IMR-90 (cell line): ENCODE measurements around the gene SNX25. TPM values are rescaled to one million over a fixed set of nuclear protein-coding genes. Genes with fewer than 3 reads are reported as not detected.

ENCODE experiments used
- ATAC-seq: fragments of 200-7000 bp; cut with Tn5 transposase; 2 replicates; pipeline ENCODE4 v1.9.1; 2020; ENCODE audit warnings: low read depth, mild to moderate bottlenecking, moderate library complexity
- BruUV-seq: library from RNA; stranded (reverse); fragments of 400-500 nt; replicated peaks from 2 replicates; lab custom pipeline; 2021; lab: Mats Ljungman, UMichigan
- CTCF ChIA-PET: fragments of 300-600 bp; formaldehyde crosslinking; extraction: SDS; loops from one replicate; lab custom pipeline; 2021; ENCODE audit warnings: antibody characterized with exemption; lab: Yijun Ruan, JAX
- POLR2A ChIA-PET: fragments of 300-600 bp; sonication (Branson Sonifier 250); formaldehyde crosslinking; loops from one replicate; lab custom pipeline; 2022; ENCODE audit warnings: antibody characterized with exemption; ENCODE audit not compliant: unreplicated experiment; lab: Charles Lee
- DNase-seq: peaks from one replicate; pipeline ENCODE4 v3.0.0; 2013
- H2AFZ ChIP-seq: replicated peaks from 2 replicates; pipeline ENCODE3; 2013; ENCODE audit warnings: low read length, mild to moderate bottlenecking; ENCODE audit not compliant: poor library complexity
- H2AK5ac ChIP-seq: 2 replicates; pipeline ENCODE4 v1.6.1; 2013; ENCODE audit warnings: low read depth, low read length, inconsistent platforms
- H2AK9ac ChIP-seq: replicated peaks from 2 replicates; pipeline ENCODE3; 2013; ENCODE audit warnings: mild to moderate bottlenecking, low read depth, low read length, moderate library complexity; ENCODE audit not compliant: poor library complexity
- H2BK120ac ChIP-seq: 2 replicates; pipeline ENCODE4 v1.6.1; 2013; ENCODE audit warnings: low read depth, low read length, inconsistent platforms
- H2BK15ac ChIP-seq: 3 replicates; pipeline ENCODE4 v1.6.1; 2013; ENCODE audit warnings: low read depth, low read length, inconsistent platforms
- H2BK20ac ChIP-seq: 2 replicates; pipeline ENCODE4 v1.6.1; 2013; ENCODE audit warnings: low read depth, mild to moderate bottlenecking, inconsistent platforms, low read length, moderate library complexity
- H2BK5ac ChIP-seq: 2 replicates; pipeline ENCODE4 v1.6.1; 2013; ENCODE audit warnings: mild to moderate bottlenecking, low read depth, low read length, inconsistent platforms; ENCODE audit not compliant: poor library complexity, severe bottlenecking
- H3K14ac ChIP-seq: replicated peaks from 2 replicates; pipeline ENCODE4 v1.6.1; 2013; ENCODE audit warnings: low read depth, low read length, inconsistent platforms
- H3K18ac ChIP-seq: 2 replicates; pipeline ENCODE4 v1.6.1; 2013; ENCODE audit warnings: low read depth, low read length, control low read depth
- H3K23ac ChIP-seq: 2 replicates; pipeline ENCODE4 v1.6.1; 2013; ENCODE audit warnings: low read depth, low read length, inconsistent platforms
- H3K27ac ChIP-seq: 2 replicates; pipeline ENCODE4 v1.5.1; 2013; ENCODE audit warnings: mild to moderate bottlenecking, control low read depth, low read length; ENCODE audit not compliant: insufficient read depth
- H3K27me3 ChIP-seq: 2 replicates; pipeline ENCODE4 v1.6.1; 2013; ENCODE audit warnings: low read length; ENCODE audit not compliant: control insufficient read depth, insufficient read depth
- H3K36me3 ChIP-seq: 2 replicates; pipeline ENCODE4 v1.6.1; 2013; ENCODE audit warnings: low read length, mixed read lengths; ENCODE audit not compliant: control insufficient read depth, insufficient read depth
- H3K4ac ChIP-seq: 2 replicates; pipeline ENCODE4 v1.6.1; 2013; ENCODE audit warnings: low read depth, low read length, inconsistent platforms
- H3K4me1 ChIP-seq: 2 replicates; pipeline ENCODE4 v1.6.1; 2013; ENCODE audit warnings: low read length, mixed read lengths; ENCODE audit not compliant: control insufficient read depth, insufficient read depth
- H3K4me2 ChIP-seq: 2 replicates; pipeline ENCODE4 v1.6.1; 2013; ENCODE audit warnings: low read depth, mild to moderate bottlenecking, control low read depth, low read length, moderate library complexity
- H3K4me3 ChIP-seq: 2 replicates; pipeline ENCODE4 v1.5.1; 2013; ENCODE audit warnings: low read depth, mild to moderate bottlenecking, control low read depth, low read length, moderate library complexity; ENCODE audit not compliant: insufficient read depth
- H3K56ac ChIP-seq: 2 replicates; pipeline ENCODE4 v1.6.1; 2013; ENCODE audit warnings: low read length, inconsistent platforms; ENCODE audit not compliant: insufficient read depth; ENCODE audit errors: extremely low read depth
- H3K79me1 ChIP-seq, 2 experiments: 2 replicates each; pipeline ENCODE4 v1.6.1; 2013; ENCODE audit warnings: low read length in 2 of 2, inconsistent platforms in 1 of 2, low read depth in 1 of 2
- H3K9ac ChIP-seq: 2 replicates; pipeline ENCODE4 v1.6.1; 2013; ENCODE audit warnings: low read depth, low read length, control low read depth
- H3K9me1 ChIP-seq: 2 replicates; pipeline ENCODE4 v1.6.1; 2013; ENCODE audit warnings: low read length, inconsistent platforms; ENCODE audit not compliant: insufficient read depth
- H3K9me3 ChIP-seq: 2 replicates; pipeline ENCODE4 v1.6.1; 2013; ENCODE audit warnings: low read length; ENCODE audit not compliant: control insufficient read depth, insufficient read depth
- H4K20me1 ChIP-seq: 2 replicates; pipeline ENCODE4 v1.6.1; 2013; ENCODE audit warnings: low read length, inconsistent platforms; ENCODE audit not compliant: insufficient read depth
- H4K5ac ChIP-seq: 2 replicates; pipeline ENCODE4 v1.6.1; 2013; ENCODE audit warnings: mild to moderate bottlenecking, low read depth, low read length, control low read depth
- H4K8ac ChIP-seq, 2 experiments: 2 replicates each; pipeline ENCODE4 v1.6.1; 2013; ENCODE audit warnings: low read depth in 2 of 2, low read length in 2 of 2, control low read depth in 1 of 2, inconsistent platforms in 1 of 2
- H4K91ac ChIP-seq: 2 replicates; pipeline ENCODE4 v1.6.1; 2013; ENCODE audit warnings: low read depth, low read length, inconsistent platforms; ENCODE audit not compliant: insufficient read depth
- BHLHE40 ChIP-seq: fragments of 150-350 bp; IDR thresholded peaks from 2 replicates; pipeline ENCODE4 v1.6.1; 2016; ENCODE audit warnings: mild to moderate bottlenecking, low read depth, low read length
- CEBPB ChIP-seq: IDR thresholded peaks from 2 replicates; pipeline ENCODE4 v1.6.1; 2012; ENCODE audit warnings: low read depth, low read length, improper control_type of control experiment
- CHD1 ChIP-seq: IDR thresholded peaks from 2 replicates; pipeline ENCODE4 v1.6.1; 2012; ENCODE audit warnings: low read depth, low read length, improper control_type of control experiment
- ELK1 ChIP-seq: fragments of 150-350 bp; IDR thresholded peaks from 2 replicates; pipeline ENCODE4 v1.6.1; 2016; ENCODE audit warnings: low read depth, mild to moderate bottlenecking, low read length, moderate library complexity, borderline replicate concordance
- FOS ChIP-seq: fragments of 150-350 bp; IDR thresholded peaks from 2 replicates; pipeline ENCODE4 v1.6.1; 2016; ENCODE audit warnings: low read depth, low read length
- MAFK ChIP-seq: IDR thresholded peaks from 2 replicates; pipeline ENCODE4 v1.6.1; 2012; ENCODE audit warnings: low read depth, low read length, improper control_type of control experiment
- RAD21 ChIP-seq: IDR thresholded peaks from 2 replicates; pipeline ENCODE4 v1.6.1; 2012; ENCODE audit warnings: low read length, improper control_type of control experiment
- RFX5 ChIP-seq: IDR thresholded peaks from 2 replicates; pipeline ENCODE4 v1.8.0; 2012; ENCODE audit warnings: low read depth, mild to moderate bottlenecking, low read length, moderate library complexity
- WGBS, 2 experiments: methylation state at CpG; one replicate each; pipeline versions ENCODE4 v1.1.5 to v1.1.7; 2013; ENCODE audit warnings: missing lambda C conversion rate in 2 of 2; ENCODE audit not compliant: insufficient read length in 1 of 2; ENCODE audit errors: extremely low coverage in 2 of 2; 5-methylcytosine and 5-hydroxymethylcytosine counted together
- dilution Hi-C: fragments of 300-500 bp; cut with HindIII; formaldehyde crosslinking; loops from one replicate; pipeline ENCODE4 v1.14.3; 2018; ENCODE audit warnings: low sequenced_read_pairs; ENCODE audit not compliant: unreplicated experiment
- in situ Hi-C: fragments of 300-500 bp; cut with MboI; formaldehyde crosslinking; loops from 3 replicates; pipeline ENCODE4 v1.14.3; 2019; ENCODE audit warnings: low sequenced_read_pairs, inconsistent platforms, mixed read lengths
- intact Hi-C: fragments of 100-400 bp; cut with micrococcal nuclease; formaldehyde crosslinking; loops from 2 replicates; pipeline ENCODE4 v1.10.0; 2022
- polyA plus RNA-seq, 3 experiments: library from polyadenylated mRNA; depleted of rRNA; stranded (reverse); fragments of >200 nt; gene quantifications; 2 replicates each; pipeline ENCODE4 v1.2.3, GENCODE V29; 2012; ENCODE audit warnings: low replicate concordance in 1 of 3
- total RNA-seq: library from RNA; depleted of rRNA; stranded (reverse); fragments of >200 nt; gene quantifications from 2 replicates; pipeline ENCODE4 v1.2.3, GENCODE V29; 2012
- TF ChIP-seq, protein P1 (sequence below): conservative IDR thresholded peaks from 2 replicates; pipeline ENCODE4 v1.5.1; 2012; ENCODE audit warnings: mild to moderate bottlenecking, low read depth, low read length, improper control_type of control experiment

The SNX25 gene
- total and polyA plus RNA-seq, 2 of the 4 experiments (the other 2 are of a cell fraction): 11.4 to 28.3 TPM

DNA sequence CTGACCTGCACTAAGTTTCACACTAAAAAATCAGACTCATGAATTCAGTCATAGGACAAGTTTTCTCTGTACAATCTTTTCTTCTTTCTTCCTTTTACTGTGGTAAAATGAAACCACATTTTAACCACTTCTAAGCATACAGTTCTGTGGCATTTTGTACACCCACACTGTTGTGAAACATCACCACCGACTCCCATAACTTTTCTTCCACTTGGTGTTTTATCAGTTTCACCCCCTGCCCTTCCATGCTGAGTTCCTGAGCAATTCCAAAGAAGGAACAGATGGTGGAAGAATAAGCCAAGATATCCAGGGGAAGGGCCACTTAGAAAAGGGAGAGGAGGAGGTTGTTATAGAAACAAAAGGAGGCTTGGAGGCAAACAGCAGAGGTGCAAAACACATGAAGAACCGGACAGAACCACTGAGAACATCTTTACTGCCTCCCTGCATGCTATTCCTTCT lies 43.8 kb upstream of the SNX25 start:
- Histone ChIP-seq H2BK120ac (no peak overlapping the region), H3K36me3 (peaks cover 19% of the 10 kb centered on the region), H2AK9ac (no peak overlapping the region), H3K18ac (no peak overlapping the region), H3K14ac (no peak overlapping the region), H3K4me2 (peak overlapping the region; percentile 43), H4K91ac (no peak overlapping the region), H2BK5ac (no peak overlapping the region), H3K79me1 (no peaks in the 10 kb centered on the region; a peak in 2 of 4 replicates), H3K27ac (no peak overlapping the region), H3K4ac (no peak overlapping the region), H2BK20ac (no peak overlapping the region), H3K4me3 (no peak overlapping the region), H3K27me3 (no peaks in the 10 kb centered on the region), H4K20me1 (0 out of 2 replicates have a peak, but pooled peaks cover 3% of the 10 kb centered on the region), H4K5ac (no peak overlapping the region), H3K56ac (no peak overlapping the region), H2BK15ac (no peak overlapping the region), H3K9me1 (no peaks in the 10 kb centered on the region), H2AK5ac (no peak overlapping the region), H2AFZ (no peak overlapping the region), H4K8ac (no peak overlapping the region), H3K4me1 (no peaks in the 10 kb centered on the region), H3K9me3 (no peaks in the 10 kb centered on the region), H3K9ac (no peak overlapping the region), H3K23ac (no peak overlapping the region)
- dilution Hi-C loops: no loop called here
- no CpG with 5 or more reads among the region's 2 CpGs for WGBS, 2 experiments
- no TSS peak for BruUV-seq
- DNase-seq: peak; percentile 87
- in situ Hi-C loops: no loop called here
- CTCF ChIA-PET: no interaction called here
- POLR2A ChIA-PET: no interaction called here
- ATAC-seq: peak; percentile 68
- no peak for TF ChIP-seq CHD1
- TF ChIP-seq CEBPB: peak; percentile 92
- no peak for TF ChIP-seq RFX5
- peak; percentile 30 for TF ChIP-seq RAD21
- 0 out of 2 replicates have a peak, but pooled peaks have one; percentile 19 for TF ChIP-seq BHLHE40
- TF ChIP-seq MAFK: 0 out of 2 replicates have a peak, but pooled peaks have one; percentile 3
- TF ChIP-seq FOS: no peak
- TF ChIP-seq ELK1: no peak
- TF ChIP-seq, protein P1, sequence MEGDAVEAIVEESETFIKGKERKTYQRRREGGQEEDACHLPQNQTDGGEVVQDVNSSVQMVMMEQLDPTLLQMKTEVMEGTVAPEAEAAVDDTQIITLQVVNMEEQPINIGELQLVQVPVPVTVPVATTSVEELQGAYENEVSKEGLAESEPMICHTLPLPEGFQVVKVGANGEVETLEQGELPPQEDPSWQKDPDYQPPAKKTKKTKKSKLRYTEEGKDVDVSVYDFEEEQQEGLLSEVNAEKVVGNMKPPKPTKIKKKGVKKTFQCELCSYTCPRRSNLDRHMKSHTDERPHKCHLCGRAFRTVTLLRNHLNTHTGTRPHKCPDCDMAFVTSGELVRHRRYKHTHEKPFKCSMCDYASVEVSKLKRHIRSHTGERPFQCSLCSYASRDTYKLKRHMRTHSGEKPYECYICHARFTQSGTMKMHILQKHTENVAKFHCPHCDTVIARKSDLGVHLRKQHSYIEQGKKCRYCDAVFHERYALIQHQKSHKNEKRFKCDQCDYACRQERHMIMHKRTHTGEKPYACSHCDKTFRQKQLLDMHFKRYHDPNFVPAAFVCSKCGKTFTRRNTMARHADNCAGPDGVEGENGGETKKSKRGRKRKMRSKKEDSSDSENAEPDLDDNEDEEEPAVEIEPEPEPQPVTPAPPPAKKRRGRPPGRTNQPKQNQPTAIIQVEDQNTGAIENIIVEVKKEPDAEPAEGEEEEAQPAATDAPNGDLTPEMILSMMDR: peak; percentile 25; the same call in 1 of the 2 replicates
- intact Hi-C loops: no loop called here
